ENCODE measurements around the gene STIM2. TPM values are rescaled to one million over a fixed set of nuclear protein-coding genes. Genes with fewer than 3 reads are reported as not detected.

STIM2 gene
- total and polyA plus RNA-seq, 10 donors = 26.8 to 66.6 (median 49.1) TPM

- Histone ChIP-seq H3K4me3 (peak overlapping the region in 1 of 8 donors; percentile 49), H3K27ac (peak overlapping the region; percentile 71 to 91 (median 80)), H3K9me3 (peaks cover 0 to 5% (median 0%) of the 10 kb centered on the region in 8 donors), H3K4me1 (peaks cover 31 to 80% (median 60%) of the 10 kb centered on the region in 6 donors), H3K27me3 (replicated peaks in 1 of 7) (no peaks in the 10 kb centered on the region), H3K36me3 (no peaks in the 10 kb centered on the region)
- TF ChIP-seq CTCF (IDR thresholded peaks at IDR 0.05 in 8 of 11, conservative IDR thresholded peaks at IDR 0.05 in 3 of 11) = no peak
- peak in 1 of 3 donors; percentile 62 for TF ChIP-seq POLR2AphosphoS5 (IDR thresholded peaks at IDR 0.05)
- no peak for TF ChIP-seq POLR2A (IDR thresholded peaks at IDR 0.05)
- 21 to 35% (median 24%) methylated on average over 2 of the region's 2 CpGs for WGBS, 5 donors
- DNase-seq = no peak
- intact Hi-C loops (cut with DNase I; ENCODE audit: low total_unique reads) = no loop called here
Measured at GRCh38 chr4:26885912-26886274, 25.3 kb downstream of the STIM2 start.

- no peak for TF ChIP-seq CTCF (IDR thresholded peaks at IDR 0.05 in 8 of 11, conservative IDR thresholded peaks at IDR 0.05 in 3 of 11)
- no peak for TF ChIP-seq POLR2A (IDR thresholded peaks at IDR 0.05)
- no peak for TF ChIP-seq POLR2AphosphoS5 (IDR thresholded peaks at IDR 0.05)
- Histone ChIP-seq H3K36me3 (no peaks in the 10 kb centered on the region), H3K27ac (peak overlapping the region; percentile 71 to 91 (median 80)), H3K4me1 (peaks cover 21 to 71% (median 56%) of the 10 kb centered on the region in 6 donors), H3K9me3 (peaks cover 0 to 3% (median 0%) of the 10 kb centered on the region in 8 donors), H3K4me3 (no peak overlapping the region), H3K27me3 (replicated peaks in 1 of 7) (no peaks in the 10 kb centered on the region)
- 17 to 31% (median 24%) methylated on average over 3 of the region's 3 CpGs for WGBS, 5 donors
- intact Hi-C loops (cut with DNase I; ENCODE audit: low total_unique reads) = no loop called here
- DNase-seq = no peak
Measured at GRCh38 chr4:26887143-26887542, 26.5 kb downstream of the STIM2 start.

GRCh38 chr4:26887809-26888208 is 27.2 kb downstream of the STIM2 start:
- peak overlapping the region in 6 of 8 donors; percentile 76 to 91 (median 85) for H3K27ac ChIP-seq
- no peak for DNase-seq
- intact Hi-C loops (cut with DNase I; ENCODE audit: low total_unique reads) = no loop called here
- peaks cover 0 to 3% (median 0%) of the 10 kb centered on the region in 8 donors for H3K9me3 ChIP-seq
- TF ChIP-seq POLR2A (IDR thresholded peaks at IDR 0.05) (no peak), CTCF (IDR thresholded peaks at IDR 0.05 in 8 of 11, conservative IDR thresholded peaks at IDR 0.05 in 3 of 11) (no peak), POLR2AphosphoS5 (IDR thresholded peaks at IDR 0.05) (no peak)
- H3K4me3 ChIP-seq = no peak overlapping the region
- H3K4me1 ChIP-seq = peaks cover 19 to 71% (median 55%) of the 10 kb centered on the region in 6 donors
- 77 to 91% (median 86%) methylated on average over 2 of the region's 2 CpGs for WGBS, 5 donors
- H3K36me3 ChIP-seq = no peaks in the 10 kb centered on the region
- H3K27me3 ChIP-seq (replicated peaks in 1 of 7) = no peaks in the 10 kb centered on the region

- TF ChIP-seq CTCF (IDR thresholded peaks at IDR 0.05 in 8 of 11, conservative IDR thresholded peaks at IDR 0.05 in 3 of 11) (no peak), POLR2A (IDR thresholded peaks at IDR 0.05) (no peak), POLR2AphosphoS5 (IDR thresholded peaks at IDR 0.05) (no peak)
- Histone ChIP-seq H3K36me3 (no peaks in the 10 kb centered on the region), H3K4me3 (no peak overlapping the region), H3K9me3 (peaks cover 0 to 3% (median 0%) of the 10 kb centered on the region in 8 donors), H3K27me3 (replicated peaks in 1 of 7) (no peaks in the 10 kb centered on the region), H3K27ac (peak overlapping the region in 1 of 8 donors; percentile 91), H3K4me1 (peaks cover 14 to 70% (median 41%) of the 10 kb centered on the region in 6 donors)
- WGBS, 5 donors = 88 to 100% (median 98%) methylated on average over 3 of the region's 3 CpGs
- no peak for DNase-seq
- intact Hi-C loops (cut with DNase I; ENCODE audit: low total_unique reads) = no loop called here
Measured at GRCh38 chr4:26889356-26889755, 28.7 kb downstream of the STIM2 start.

All from spleen (tissue), 11 donors.